Measurements from ENCODE around the gene FGD5. TPM values are rescaled to one million over a fixed set of nuclear protein-coding genes. Genes with fewer than 3 reads are reported as not detected.

Gene FGD5
- polyA plus RNA-seq, 3 donors: 0.03 TPM; not detected in 2

- H3K27me3 ChIP-seq (ENCODE audit: control insufficient read depth in 2 of 2, insufficient read depth in 2 of 2, low read length in 2 of 2): no peaks in the 10 kb centered on the region
- Mint-ChIP-seq H3K4me3 (no peak overlapping the region), H3K27ac (no peak overlapping the region), H3K4me1 (no peaks in the 10 kb centered on the region), H3K9me3 (peaks cover 3 to 17% (median 11%) of the 10 kb centered on the region in 7 donors), H3K36me3 (no peaks in the 10 kb centered on the region), H3K27me3 (ENCODE audit: low read depth in 3 of 3) (peaks cover 0 to 2% (median 1%) of the 10 kb centered on the region in 3 donors)
- H3K79me2 ChIP-seq (ENCODE audit: insufficient read depth, low read length): no peaks in the 10 kb centered on the region
- DNase-seq: no peak
- TF ChIP-seq CTCF (IDR thresholded peaks at IDR 0.05): no peak
- no peak overlapping the region for H3K4me2 ChIP-seq (replicated peaks; ENCODE audit: extremely low read depth, low read length, poor library complexity, severe bottlenecking)
- no peak overlapping the region for H2AFZ ChIP-seq (ENCODE audit: insufficient read depth, low read depth, low read length, poor library complexity, severe bottlenecking)
- H3K4me1 ChIP-seq (ENCODE audit: control insufficient read depth in 1 of 2, insufficient read depth in 2 of 2, low read length in 2 of 2): no peaks in the 10 kb centered on the region
- H3K9ac ChIP-seq (ENCODE audit: insufficient read depth, low read length, poor library complexity, severe bottlenecking): no peak overlapping the region
- WGBS (ENCODE audit: insufficient coverage): 86% methylated on average over 15 of the region's 18 CpGs
- peaks cover 0 to 14% of the 10 kb centered on the region in 2 donors for H3K9me3 ChIP-seq (replicated peaks in 1 of 2; ENCODE audit: control insufficient read depth in 1 of 2, insufficient read depth in 1 of 2, low read length in 2 of 2)
- no peak overlapping the region for H3K27ac ChIP-seq (ENCODE audit: low read depth in 1 of 2, low read length in 2 of 2)
- intact Hi-C loops (cut with micrococcal nuclease): no loop called here
- H3K36me3 ChIP-seq (replicated peaks in 1 of 2; ENCODE audit: control insufficient read depth in 1 of 2, insufficient read depth in 2 of 2, low read length in 2 of 2): no peaks in the 10 kb centered on the region
- no peaks in the 10 kb centered on the region for H4K20me1 ChIP-seq (ENCODE audit: insufficient read depth, low read length)
- H3K4me3 ChIP-seq (replicated peaks in 1 of 3; ENCODE audit: low read depth in 2 of 3, low read length in 3 of 3): no peak overlapping the region
Observed at GRCh38 chr3:14907043-14907966, 88.5 kb downstream of the FGD5 start.

- peaks cover 3 to 14% (median 11%) of the 10 kb centered on the region in 7 donors for H3K9me3 Mint-ChIP-seq
- H4K20me1 ChIP-seq (ENCODE audit: insufficient read depth, low read length): no peaks in the 10 kb centered on the region
- H3K9ac ChIP-seq (ENCODE audit: insufficient read depth, low read length, poor library complexity, severe bottlenecking): no peak overlapping the region
- H3K4me2 ChIP-seq (replicated peaks; ENCODE audit: extremely low read depth, low read length, poor library complexity, severe bottlenecking): no peak overlapping the region
- H3K79me2 ChIP-seq (ENCODE audit: insufficient read depth, low read length): no peaks in the 10 kb centered on the region
- WGBS (ENCODE audit: insufficient coverage): 86% methylated on average over 1 of the region's 5 CpGs
- no peak overlapping the region for H3K27ac Mint-ChIP-seq
- H3K36me3 ChIP-seq (replicated peaks in 1 of 2; ENCODE audit: control insufficient read depth in 1 of 2, insufficient read depth in 2 of 2, low read length in 2 of 2): no peaks in the 10 kb centered on the region
- H3K9me3 ChIP-seq (replicated peaks in 1 of 2; ENCODE audit: control insufficient read depth in 1 of 2, insufficient read depth in 1 of 2, low read length in 2 of 2): peaks cover 0 to 14% of the 10 kb centered on the region in 2 donors
- no peaks in the 10 kb centered on the region for H3K27me3 ChIP-seq (ENCODE audit: control insufficient read depth in 2 of 2, insufficient read depth in 2 of 2, low read length in 2 of 2)
- H3K4me1 Mint-ChIP-seq: no peaks in the 10 kb centered on the region
- peaks cover 0 to 2% (median 1%) of the 10 kb centered on the region in 3 donors for H3K27me3 Mint-ChIP-seq (ENCODE audit: low read depth in 3 of 3)
- H3K4me3 ChIP-seq (replicated peaks in 1 of 3; ENCODE audit: low read depth in 2 of 3, low read length in 3 of 3): no peak overlapping the region
- intact Hi-C loops (cut with micrococcal nuclease): no loop called here
- no peak for DNase-seq
- H3K4me1 ChIP-seq (ENCODE audit: control insufficient read depth in 1 of 2, insufficient read depth in 2 of 2, low read length in 2 of 2): no peaks in the 10 kb centered on the region
- H3K36me3 Mint-ChIP-seq: no peaks in the 10 kb centered on the region
- H3K4me3 Mint-ChIP-seq: no peak overlapping the region
- H2AFZ ChIP-seq (ENCODE audit: insufficient read depth, low read depth, low read length, poor library complexity, severe bottlenecking): no peak overlapping the region
- no peak overlapping the region for H3K27ac ChIP-seq (ENCODE audit: low read depth in 1 of 2, low read length in 2 of 2)
- TF ChIP-seq CTCF (IDR thresholded peaks at IDR 0.05): no peak
Observed at GRCh38 chr3:14909250-14909649, 90.5 kb downstream of the FGD5 start.
